Panc1 (cell line): ENCODE results near the gene TRIM31. TPM values are rescaled to one million over a fixed set of nuclear protein-coding genes. Genes with fewer than 3 reads are reported as not detected.

Source experiments
- ATAC-seq: fragments of 200-7000 bp; cut with Tn5 transposase; 2 replicates; pipeline ENCODE4 v1.9.1; 2020; ENCODE audit warnings: mild to moderate bottlenecking, moderate library complexity
- BruUV-seq: library from RNA; stranded (reverse); fragments of 400-500 nt; replicated peaks from 2 replicates; lab custom pipeline; 2021; lab: Mats Ljungman, UMichigan
- CTCF ChIA-PET: fragments of 300-600 bp; sonication (Branson Sonifier 250); formaldehyde crosslinking; loops from one replicate; lab custom pipeline; 2022; ENCODE audit warnings: antibody characterized with exemption; lab: Charles Lee
- POLR2A ChIA-PET: fragments of 300-600 bp; sonication (Branson Sonifier 250); formaldehyde crosslinking; loops from one replicate; lab custom pipeline; 2022; ENCODE audit warnings: antibody characterized with exemption; lab: Charles Lee
- DNase-seq: peaks from one replicate; pipeline ENCODE4 v3.0.0-alpha.2; 2010; ENCODE audit warnings: low read depth, low spot score
- H3K27ac ChIP-seq: 2 replicates; pipeline ENCODE4 v1.5.1; 2011; ENCODE audit warnings: mild to moderate bottlenecking, low read length, inconsistent platforms
- H3K27me3 ChIP-seq: fragments of 200-500 bp; sonication (Bioruptor generic); 2 replicates; pipeline ENCODE4 v1.6.0; 2014; ENCODE audit warnings: low read length, inconsistent platforms; ENCODE audit not compliant: control insufficient read depth, insufficient read depth
- H3K36me3 ChIP-seq: fragments of 200-500 bp; sonication (Bioruptor generic); 2 replicates; pipeline ENCODE4 v1.5.1; 2014; ENCODE audit warnings: inconsistent platforms, mild to moderate bottlenecking, low read length, moderate library complexity; ENCODE audit not compliant: control insufficient read depth, insufficient read depth
- H3K4me1 ChIP-seq: 2 replicates; pipeline ENCODE4 v1.5.1; 2011; ENCODE audit warnings: inconsistent platforms, mild to moderate bottlenecking, low read length, moderate library complexity; ENCODE audit not compliant: control insufficient read depth, insufficient read depth
- H3K4me3 ChIP-seq, 2 experiments: 2 replicates each; pipeline ENCODE4 v1.5.1; 2011 to 2012; ENCODE audit warnings: low read depth in 2 of 2, low read length in 2 of 2, mild to moderate bottlenecking in 2 of 2, inconsistent platforms in 1 of 2, moderate library complexity in 1 of 2
- H3K9me3 ChIP-seq: fragments of 200-500 bp; sonication (Bioruptor generic); 2 replicates; pipeline ENCODE4 v1.5.1; 2014; ENCODE audit warnings: low read depth, mild to moderate bottlenecking, inconsistent platforms, low read length, moderate library complexity; ENCODE audit not compliant: control insufficient read depth, insufficient read depth
- POLR2AphosphoS5 ChIP-seq: IDR thresholded peaks from 2 replicates; pipeline ENCODE4 v1.6.1; 2012; ENCODE audit warnings: mild to moderate bottlenecking, low read depth, low read length, moderate library complexity
- SIN3A ChIP-seq: IDR thresholded peaks from 2 replicates; pipeline ENCODE4 v1.6.1; 2012; ENCODE audit warnings: low read depth, mild to moderate bottlenecking, low read length, moderate library complexity, borderline replicate concordance; ENCODE audit not compliant: insufficient read depth
- TCF7L2 ChIP-seq: IDR thresholded peaks from 2 replicates; pipeline ENCODE4 v1.6.1; 2011; ENCODE audit warnings: mild to moderate bottlenecking, low read depth, low read length, inconsistent platforms
- in situ Hi-C: cut with HindIII; loops from 2 replicates; pipeline ENCODE4 v1.10.0; 2016; ENCODE audit warnings: low sequenced_read_pairs, low pct_unique_long_range_greater_than_20kb
- intact Hi-C: fragments of 100-400 bp; cut with micrococcal nuclease; formaldehyde crosslinking; loops from one replicate; pipeline ENCODE4 v1.10.0; 2022; ENCODE audit not compliant: unreplicated experiment
- total RNA-seq: library from RNA; stranded (reverse); gene quantifications from one replicate; pipeline ENCODE4 v1.2.1, GENCODE V29; 2021; ENCODE audit not compliant: unreplicated experiment
- TF ChIP-seq, protein P1 (sequence below), 2 experiments: IDR thresholded peaks; 2 replicates each; pipeline ENCODE4 v1.6.1; 2011 to 2012; ENCODE audit warnings: low read depth in 2 of 2, control low read depth in 1 of 2, low read length in 1 of 2, mild to moderate bottlenecking in 1 of 2, moderate library complexity in 1 of 2; ENCODE audit not compliant: insufficient read depth in 1 of 2
- TF ChIP-seq, protein P2 (sequence below): fragments of 450-650 bp; IDR thresholded peaks from 2 replicates; pipeline ENCODE4 v1.5.1; 2017; ENCODE audit warnings: mild to moderate bottlenecking

TRIM31 gene
- total RNA-seq, 1 experiment from 2014 or later: not detected

DNA sequence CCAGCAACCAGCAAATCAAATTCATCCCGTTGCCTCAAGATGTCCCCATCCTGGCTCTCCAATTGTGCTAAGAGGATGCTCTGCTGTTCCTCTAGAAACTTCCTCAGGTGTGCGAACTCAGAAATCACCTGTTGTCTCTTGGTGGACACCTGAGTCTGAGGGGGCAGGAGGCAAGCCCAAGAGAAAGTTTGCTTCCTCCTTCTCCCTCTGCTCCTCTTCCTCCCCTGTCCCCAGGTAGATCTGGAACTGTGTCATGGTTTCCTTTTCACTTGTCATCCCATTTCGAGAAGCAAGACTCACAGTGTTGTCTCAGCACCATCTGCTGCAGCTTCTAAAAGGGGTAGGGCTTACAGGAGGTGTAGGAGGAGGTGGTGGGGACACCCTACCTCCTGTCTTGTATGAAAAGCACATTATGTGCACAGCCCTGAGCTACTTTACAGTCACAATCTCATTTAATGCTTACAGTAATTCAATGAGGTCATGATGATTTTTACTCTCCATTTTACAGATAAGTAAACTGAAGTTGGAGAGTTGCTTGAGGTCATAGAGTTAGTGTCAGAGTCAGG lies 45.7 kb upstream of the TRIM31 start:
- Histone ChIP-seq H3K27ac (no peak overlapping the region), H3K36me3 (no peaks in the 10 kb centered on the region), H3K9me3 (no peaks in the 10 kb centered on the region), H3K4me3 (no peak overlapping the region), H3K27me3 (peaks cover 14% of the 10 kb centered on the region), H3K4me1 (no peaks in the 10 kb centered on the region)
- intact Hi-C loops: no loop called here
- ChIA-PET CTCF (no interaction called here), POLR2A (no interaction called here)
- TF ChIP-seq TCF7L2: no peak
- TF ChIP-seq, protein P1, sequence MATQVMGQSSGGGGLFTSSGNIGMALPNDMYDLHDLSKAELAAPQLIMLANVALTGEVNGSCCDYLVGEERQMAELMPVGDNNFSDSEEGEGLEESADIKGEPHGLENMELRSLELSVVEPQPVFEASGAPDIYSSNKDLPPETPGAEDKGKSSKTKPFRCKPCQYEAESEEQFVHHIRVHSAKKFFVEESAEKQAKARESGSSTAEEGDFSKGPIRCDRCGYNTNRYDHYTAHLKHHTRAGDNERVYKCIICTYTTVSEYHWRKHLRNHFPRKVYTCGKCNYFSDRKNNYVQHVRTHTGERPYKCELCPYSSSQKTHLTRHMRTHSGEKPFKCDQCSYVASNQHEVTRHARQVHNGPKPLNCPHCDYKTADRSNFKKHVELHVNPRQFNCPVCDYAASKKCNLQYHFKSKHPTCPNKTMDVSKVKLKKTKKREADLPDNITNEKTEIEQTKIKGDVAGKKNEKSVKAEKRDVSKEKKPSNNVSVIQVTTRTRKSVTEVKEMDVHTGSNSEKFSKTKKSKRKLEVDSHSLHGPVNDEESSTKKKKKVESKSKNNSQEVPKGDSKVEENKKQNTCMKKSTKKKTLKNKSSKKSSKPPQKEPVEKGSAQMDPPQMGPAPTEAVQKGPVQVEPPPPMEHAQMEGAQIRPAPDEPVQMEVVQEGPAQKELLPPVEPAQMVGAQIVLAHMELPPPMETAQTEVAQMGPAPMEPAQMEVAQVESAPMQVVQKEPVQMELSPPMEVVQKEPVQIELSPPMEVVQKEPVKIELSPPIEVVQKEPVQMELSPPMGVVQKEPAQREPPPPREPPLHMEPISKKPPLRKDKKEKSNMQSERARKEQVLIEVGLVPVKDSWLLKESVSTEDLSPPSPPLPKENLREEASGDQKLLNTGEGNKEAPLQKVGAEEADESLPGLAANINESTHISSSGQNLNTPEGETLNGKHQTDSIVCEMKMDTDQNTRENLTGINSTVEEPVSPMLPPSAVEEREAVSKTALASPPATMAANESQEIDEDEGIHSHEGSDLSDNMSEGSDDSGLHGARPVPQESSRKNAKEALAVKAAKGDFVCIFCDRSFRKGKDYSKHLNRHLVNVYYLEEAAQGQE (IDR thresholded peaks at IDR 0.05; ENCODE audit: insufficient read depth in 1 of 2, low read depth in 2 of 2, low read length in 1 of 2): no peak
- TF ChIP-seq, protein P2, sequence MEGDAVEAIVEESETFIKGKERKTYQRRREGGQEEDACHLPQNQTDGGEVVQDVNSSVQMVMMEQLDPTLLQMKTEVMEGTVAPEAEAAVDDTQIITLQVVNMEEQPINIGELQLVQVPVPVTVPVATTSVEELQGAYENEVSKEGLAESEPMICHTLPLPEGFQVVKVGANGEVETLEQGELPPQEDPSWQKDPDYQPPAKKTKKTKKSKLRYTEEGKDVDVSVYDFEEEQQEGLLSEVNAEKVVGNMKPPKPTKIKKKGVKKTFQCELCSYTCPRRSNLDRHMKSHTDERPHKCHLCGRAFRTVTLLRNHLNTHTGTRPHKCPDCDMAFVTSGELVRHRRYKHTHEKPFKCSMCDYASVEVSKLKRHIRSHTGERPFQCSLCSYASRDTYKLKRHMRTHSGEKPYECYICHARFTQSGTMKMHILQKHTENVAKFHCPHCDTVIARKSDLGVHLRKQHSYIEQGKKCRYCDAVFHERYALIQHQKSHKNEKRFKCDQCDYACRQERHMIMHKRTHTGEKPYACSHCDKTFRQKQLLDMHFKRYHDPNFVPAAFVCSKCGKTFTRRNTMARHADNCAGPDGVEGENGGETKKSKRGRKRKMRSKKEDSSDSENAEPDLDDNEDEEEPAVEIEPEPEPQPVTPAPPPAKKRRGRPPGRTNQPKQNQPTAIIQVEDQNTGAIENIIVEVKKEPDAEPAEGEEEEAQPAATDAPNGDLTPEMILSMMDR: no peak
- no peak for TF ChIP-seq SIN3A
- BruUV-seq: no TSS peak
- no peak for ATAC-seq
- DNase-seq: no peak
- in situ Hi-C loops: no loop called here

DNA sequence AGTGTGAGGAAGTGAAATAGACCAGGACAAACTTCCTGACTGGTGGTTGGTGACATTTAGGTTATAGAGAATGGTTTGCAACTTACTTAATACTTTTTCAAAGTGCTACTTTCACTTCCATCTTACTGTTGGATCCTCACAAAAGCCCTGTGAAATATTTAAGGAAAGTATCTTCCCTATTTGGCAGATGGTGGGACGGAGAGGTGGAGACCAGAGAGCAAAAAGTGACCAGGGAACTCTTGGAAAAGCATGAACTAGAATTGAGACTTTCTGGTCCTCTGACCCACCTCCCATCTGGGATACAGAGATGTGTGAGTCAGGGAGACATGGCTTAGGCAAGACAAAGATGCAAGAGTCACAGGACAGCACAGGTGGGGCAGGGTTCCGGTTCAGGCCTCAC lies 45.1 kb upstream of the TRIM31 start:
- ATAC-seq: no peak
- Histone ChIP-seq H3K4me3 (no peak overlapping the region), H3K4me1 (no peaks in the 10 kb centered on the region), H3K27ac (no peak overlapping the region), H3K27me3 (peaks cover 14% of the 10 kb centered on the region), H3K9me3 (no peaks in the 10 kb centered on the region), H3K36me3 (no peaks in the 10 kb centered on the region)
- in situ Hi-C loops: no loop called here
- TF ChIP-seq POLR2AphosphoS5 (no peak), SIN3A (no peak), TCF7L2 (no peak)
- TF ChIP-seq, protein P1 (IDR thresholded peaks at IDR 0.05; ENCODE audit: insufficient read depth in 1 of 2, low read depth in 2 of 2, low read length in 1 of 2): no peak
- TF ChIP-seq, protein P2: no peak
- DNase-seq: no peak
- CTCF ChIA-PET: no interaction called here
- no TSS peak for BruUV-seq
- intact Hi-C loops: no loop called here
- POLR2A ChIA-PET: no interaction called here
